ENCODE results near the gene CDH22.

The CDH22 gene

DNA sequence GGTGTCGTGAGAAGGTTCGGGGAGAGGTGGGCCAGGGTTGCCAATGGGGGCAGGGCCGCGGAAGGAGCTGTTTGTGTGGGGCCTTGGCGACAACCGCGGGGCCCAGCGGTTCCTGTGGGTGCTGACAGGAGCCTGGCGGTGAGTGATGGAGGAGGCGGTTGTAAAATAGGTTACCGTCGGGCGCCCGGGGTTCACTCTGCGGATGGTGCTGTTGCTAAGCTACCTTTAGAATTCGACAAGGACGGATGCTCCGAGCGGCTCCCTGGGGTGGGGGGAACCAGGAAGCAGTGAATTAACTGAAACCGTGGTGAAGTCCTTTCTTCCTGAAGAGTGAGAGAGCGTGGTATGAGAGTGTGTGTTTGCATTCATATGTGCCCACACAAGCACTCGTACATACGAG, 61.7 kb downstream of the CDH22 start:
- H3K36me3 Mint-ChIP-seq (ENCODE audit: low read depth), result no peaks in the 10 kb centered on the region
- peaks cover 61% of the 10 kb centered on the region for H3K27me3 Mint-ChIP-seq (ENCODE audit: low read depth)
- H3K9me3 Mint-ChIP-seq, result no peaks in the 10 kb centered on the region
- H3K4me1 Mint-ChIP-seq (ENCODE audit: low read depth), result no peaks in the 10 kb centered on the region
- no peak overlapping the region for H3K4me3 Mint-ChIP-seq
- no peak overlapping the region for H3K27ac Mint-ChIP-seq

DNA sequence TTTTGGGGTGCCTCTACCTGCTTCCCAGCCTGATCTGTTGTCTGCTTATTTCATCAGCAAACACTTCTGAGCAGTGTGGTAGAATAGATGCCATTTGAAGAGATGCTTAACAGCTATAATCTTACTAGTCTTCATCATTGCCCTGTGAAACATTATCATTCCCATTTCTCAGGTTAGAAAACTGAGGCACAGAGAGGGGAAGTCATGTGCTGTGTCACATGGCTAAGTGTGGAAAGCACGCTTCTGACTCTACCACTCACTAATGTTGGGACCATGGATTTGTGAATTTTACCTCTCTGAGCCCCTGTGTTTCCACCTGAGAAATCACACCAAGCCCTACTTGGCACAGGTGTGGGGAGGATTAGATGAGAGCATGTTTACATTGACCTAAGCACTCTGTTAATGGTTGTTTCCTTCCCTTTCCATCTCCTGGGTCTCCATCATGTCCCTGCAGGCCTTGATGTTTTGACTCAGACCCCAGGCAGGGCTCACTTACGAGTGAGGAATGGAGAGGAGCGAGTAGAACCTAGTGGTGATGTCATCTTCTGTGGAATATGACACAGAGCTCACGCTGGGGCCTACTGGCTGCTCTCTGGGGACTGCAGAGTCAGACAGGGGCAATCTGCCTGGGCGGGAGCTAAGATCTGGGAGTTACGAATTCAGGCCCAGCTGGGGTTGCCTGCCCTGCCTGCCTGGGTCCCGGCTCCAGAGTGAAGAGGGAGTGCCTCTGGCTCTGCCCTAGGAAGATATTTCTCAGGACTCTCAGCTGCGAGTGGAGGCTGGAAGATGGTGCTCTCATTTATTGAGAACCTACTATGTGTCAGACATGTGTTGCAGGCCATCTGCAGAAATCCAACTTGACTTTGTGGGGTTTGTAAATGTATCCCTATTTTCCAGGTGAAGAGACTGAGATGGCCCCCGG, 64.3 kb downstream of the CDH22 start:
- Mint-ChIP-seq H3K27me3 (ENCODE audit: low read depth) (peaks cover 44% of the 10 kb centered on the region), H3K9me3 (no peaks in the 10 kb centered on the region), H3K4me1 (ENCODE audit: low read depth) (no peaks in the 10 kb centered on the region), H3K4me3 (no peak overlapping the region), H3K36me3 (ENCODE audit: low read depth) (no peaks in the 10 kb centered on the region), H3K27ac (no peak overlapping the region)

- H3K4me3 Mint-ChIP-seq, result no peak overlapping the region
- H3K36me3 Mint-ChIP-seq (ENCODE audit: low read depth), result no peaks in the 10 kb centered on the region
- H3K4me1 Mint-ChIP-seq (ENCODE audit: low read depth), result no peaks in the 10 kb centered on the region
- H3K9me3 Mint-ChIP-seq, result no peaks in the 10 kb centered on the region
- H3K27me3 Mint-ChIP-seq (ENCODE audit: low read depth), result peaks cover 31% of the 10 kb centered on the region
- no peak overlapping the region for H3K27ac Mint-ChIP-seq
These were observed 65.9 kb downstream of the CDH22 start for GRCh38 chr20:46242390-46242789.

DNA sequence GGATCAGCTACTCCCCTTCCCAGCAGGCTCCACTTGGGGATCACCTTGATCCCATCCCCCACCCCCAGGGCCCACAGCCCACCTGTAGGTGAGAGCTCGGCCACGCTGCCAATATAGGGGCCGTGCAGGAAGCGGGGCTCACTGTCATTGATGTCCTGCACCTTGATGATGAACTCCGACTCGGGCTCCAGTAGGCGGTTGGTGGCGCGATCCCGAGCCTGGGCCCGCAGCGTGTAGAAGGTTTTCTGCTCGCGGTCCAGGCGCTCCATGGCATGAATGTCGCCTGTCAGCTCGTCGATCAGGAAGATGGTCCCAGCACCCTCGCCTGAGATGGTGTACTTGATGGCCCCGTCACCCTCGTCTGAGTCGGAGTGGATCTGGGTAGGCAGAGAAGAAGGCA, 67.4 kb downstream of the CDH22 start:
- no peaks in the 10 kb centered on the region for H3K4me1 Mint-ChIP-seq (ENCODE audit: low read depth)
- no peak overlapping the region for H3K27ac Mint-ChIP-seq
- peaks cover 22% of the 10 kb centered on the region for H3K27me3 Mint-ChIP-seq (ENCODE audit: low read depth)
- H3K36me3 Mint-ChIP-seq (ENCODE audit: low read depth), result no peaks in the 10 kb centered on the region
- no peaks in the 10 kb centered on the region for H3K9me3 Mint-ChIP-seq
- no peak overlapping the region for H3K4me3 Mint-ChIP-seq

- no peaks in the 10 kb centered on the region for H3K36me3 Mint-ChIP-seq (ENCODE audit: low read depth)
- peaks cover 13% of the 10 kb centered on the region for H3K27me3 Mint-ChIP-seq (ENCODE audit: low read depth)
- H3K27ac Mint-ChIP-seq, result no peak overlapping the region
- no peaks in the 10 kb centered on the region for H3K4me1 Mint-ChIP-seq (ENCODE audit: low read depth)
- H3K4me3 Mint-ChIP-seq, result no peak overlapping the region
- no peaks in the 10 kb centered on the region for H3K9me3 Mint-ChIP-seq
These were observed 68.2 kb downstream of the CDH22 start for GRCh38 chr20:46240065-46240464.

DNA sequence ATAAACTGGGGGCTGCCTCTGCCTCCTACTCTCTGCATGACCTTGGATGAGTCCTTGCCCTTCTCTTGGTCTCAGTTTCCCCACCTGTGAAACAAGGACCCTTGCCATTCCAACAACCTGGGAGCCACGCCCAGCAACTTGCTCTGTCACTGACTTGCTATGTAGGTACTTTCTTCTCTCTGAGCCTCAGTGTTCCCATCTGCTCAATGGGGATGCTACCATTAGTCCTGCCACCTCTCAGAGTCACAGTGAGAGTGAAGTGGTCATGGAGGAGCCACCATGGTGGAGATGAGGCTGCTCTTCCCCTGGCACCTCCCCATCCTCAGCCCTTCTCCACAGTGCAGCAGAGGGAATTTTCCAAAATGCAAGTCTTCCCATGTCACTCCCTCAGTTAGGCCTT, 70.6 kb downstream of the CDH22 start:
- H3K27me3 Mint-ChIP-seq (ENCODE audit: low read depth), result peaks cover 13% of the 10 kb centered on the region
- H3K36me3 Mint-ChIP-seq (ENCODE audit: low read depth), result no peaks in the 10 kb centered on the region
- H3K4me1 Mint-ChIP-seq (ENCODE audit: low read depth), result no peaks in the 10 kb centered on the region
- H3K27ac Mint-ChIP-seq, result no peak overlapping the region
- no peak overlapping the region for H3K4me3 Mint-ChIP-seq
- H3K9me3 Mint-ChIP-seq, result no peaks in the 10 kb centered on the region

- H3K27ac Mint-ChIP-seq, result no peak overlapping the region
- H3K9me3 Mint-ChIP-seq, result no peaks in the 10 kb centered on the region
- H3K4me1 Mint-ChIP-seq (ENCODE audit: low read depth), result no peaks in the 10 kb centered on the region
- no peaks in the 10 kb centered on the region for H3K36me3 Mint-ChIP-seq (ENCODE audit: low read depth)
- H3K27me3 Mint-ChIP-seq (ENCODE audit: low read depth), result peaks cover 13% of the 10 kb centered on the region
- no peak overlapping the region for H3K4me3 Mint-ChIP-seq
These were observed 71.1 kb downstream of the CDH22 start for GRCh38 chr20:46237227-46237626.

DNA sequence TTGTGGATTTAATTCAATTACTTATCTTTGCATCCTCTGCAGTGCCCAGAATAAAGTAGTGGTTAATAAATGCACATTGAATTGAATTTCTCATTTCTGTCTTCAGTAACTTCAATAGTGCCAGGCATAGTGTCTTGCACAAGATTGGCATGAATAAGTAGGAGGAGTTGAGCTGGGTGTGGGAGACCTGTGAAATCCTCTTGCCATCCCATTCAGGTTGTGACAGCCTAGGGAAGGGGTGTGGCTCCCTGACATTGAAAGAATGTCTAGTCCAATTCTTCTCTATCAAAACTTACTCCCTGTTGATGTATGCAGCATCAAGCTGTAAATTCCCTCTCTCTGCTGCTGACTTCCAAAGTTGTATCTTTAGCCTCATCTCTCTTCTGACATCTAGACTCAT, 73.2 kb downstream of the CDH22 start:
- Mint-ChIP-seq H3K9me3 (no peaks in the 10 kb centered on the region), H3K36me3 (ENCODE audit: low read depth) (no peaks in the 10 kb centered on the region), H3K4me3 (no peak overlapping the region), H3K27me3 (ENCODE audit: low read depth) (peaks cover 8% of the 10 kb centered on the region), H3K27ac (no peak overlapping the region), H3K4me1 (ENCODE audit: low read depth) (no peaks in the 10 kb centered on the region)

DNA sequence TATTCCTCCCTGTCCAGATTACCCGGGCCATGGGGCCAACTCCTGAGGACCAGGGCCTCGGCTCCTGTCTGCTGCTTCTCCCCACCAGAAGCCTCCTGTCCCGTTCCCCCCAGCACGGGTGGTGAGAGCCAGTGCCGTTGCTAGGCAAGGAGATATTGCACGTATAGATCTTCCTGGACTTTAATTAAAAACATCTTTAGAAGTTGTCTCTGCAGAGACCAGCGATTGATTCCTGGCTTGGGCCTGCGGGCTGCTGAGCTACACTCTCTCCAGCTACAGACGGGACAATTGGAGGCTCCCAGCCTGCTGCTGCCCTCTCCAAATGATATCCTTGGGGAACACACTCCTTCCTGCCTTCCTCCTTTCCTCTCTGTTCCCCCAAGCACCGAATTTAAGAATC, 74.6 kb downstream of the CDH22 start:
- H3K4me3 Mint-ChIP-seq, result no peak overlapping the region
- no peaks in the 10 kb centered on the region for H3K4me1 Mint-ChIP-seq (ENCODE audit: low read depth)
- H3K27ac Mint-ChIP-seq, result no peak overlapping the region
- H3K27me3 Mint-ChIP-seq (ENCODE audit: low read depth), result peaks cover 8% of the 10 kb centered on the region
- no peaks in the 10 kb centered on the region for H3K9me3 Mint-ChIP-seq
- H3K36me3 Mint-ChIP-seq (ENCODE audit: low read depth), result no peaks in the 10 kb centered on the region

DNA sequence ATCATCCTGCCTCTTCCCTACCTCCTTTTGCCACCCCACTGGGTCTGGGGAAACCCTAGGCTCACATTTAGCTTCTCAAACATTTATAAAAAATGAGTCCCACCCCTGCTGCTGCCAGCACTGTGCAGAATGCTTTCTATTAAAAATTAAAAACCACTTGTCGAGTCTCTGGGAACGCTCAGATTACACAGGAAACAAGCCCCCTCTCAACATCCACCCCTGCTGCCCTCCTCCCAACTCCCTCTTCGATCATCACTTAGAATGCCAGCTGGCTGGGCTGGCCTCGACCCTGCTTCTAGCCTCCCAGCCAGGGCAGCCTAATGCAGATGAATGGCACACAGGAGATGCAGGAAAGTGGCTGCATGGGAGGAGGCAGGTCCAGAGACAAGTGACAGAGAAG, 75.8 kb downstream of the CDH22 start:
- peaks cover 7% of the 10 kb centered on the region for H3K27me3 Mint-ChIP-seq (ENCODE audit: low read depth)
- H3K9me3 Mint-ChIP-seq, result no peaks in the 10 kb centered on the region
- H3K4me3 Mint-ChIP-seq, result no peak overlapping the region
- H3K36me3 Mint-ChIP-seq (ENCODE audit: low read depth), result no peaks in the 10 kb centered on the region
- H3K27ac Mint-ChIP-seq, result no peak overlapping the region
- no peaks in the 10 kb centered on the region for H3K4me1 Mint-ChIP-seq (ENCODE audit: low read depth)

- H3K27me3 Mint-ChIP-seq (ENCODE audit: low read depth), result peaks cover 3% of the 10 kb centered on the region
- no peak overlapping the region for H3K27ac Mint-ChIP-seq
- H3K4me3 Mint-ChIP-seq, result no peak overlapping the region
- no peaks in the 10 kb centered on the region for H3K9me3 Mint-ChIP-seq
- H3K36me3 Mint-ChIP-seq (ENCODE audit: low read depth), result no peaks in the 10 kb centered on the region
- H3K4me1 Mint-ChIP-seq (ENCODE audit: low read depth), result no peaks in the 10 kb centered on the region
These were observed 77.5 kb downstream of the CDH22 start for GRCh38 chr20:46230801-46231282.

DNA sequence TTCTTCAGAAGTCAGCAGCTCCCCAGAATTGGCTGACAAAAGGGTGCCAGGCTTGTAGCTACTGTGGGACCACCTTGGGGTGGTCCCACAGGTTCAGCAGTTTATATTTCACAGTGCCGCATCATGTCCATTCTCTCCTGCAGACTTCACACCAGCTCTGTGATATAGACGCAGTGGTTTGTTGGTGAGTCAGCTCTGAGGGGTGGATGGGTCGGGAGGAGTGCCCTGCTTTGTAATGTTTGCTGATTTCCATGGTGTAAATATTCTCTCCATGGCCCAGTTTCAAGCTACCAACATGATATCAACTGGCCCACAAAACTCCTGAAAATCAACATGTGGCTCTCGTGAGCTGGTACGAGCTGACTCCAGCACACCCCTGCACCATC, 78.2 kb downstream of the CDH22 start:
- no peak overlapping the region for H3K27ac Mint-ChIP-seq
- no peaks in the 10 kb centered on the region for H3K4me1 Mint-ChIP-seq (ENCODE audit: low read depth)
- no peak overlapping the region for H3K4me3 Mint-ChIP-seq
- H3K27me3 Mint-ChIP-seq (ENCODE audit: low read depth), result peaks cover 4% of the 10 kb centered on the region
- no peaks in the 10 kb centered on the region for H3K36me3 Mint-ChIP-seq (ENCODE audit: low read depth)
- no peaks in the 10 kb centered on the region for H3K9me3 Mint-ChIP-seq

DNA sequence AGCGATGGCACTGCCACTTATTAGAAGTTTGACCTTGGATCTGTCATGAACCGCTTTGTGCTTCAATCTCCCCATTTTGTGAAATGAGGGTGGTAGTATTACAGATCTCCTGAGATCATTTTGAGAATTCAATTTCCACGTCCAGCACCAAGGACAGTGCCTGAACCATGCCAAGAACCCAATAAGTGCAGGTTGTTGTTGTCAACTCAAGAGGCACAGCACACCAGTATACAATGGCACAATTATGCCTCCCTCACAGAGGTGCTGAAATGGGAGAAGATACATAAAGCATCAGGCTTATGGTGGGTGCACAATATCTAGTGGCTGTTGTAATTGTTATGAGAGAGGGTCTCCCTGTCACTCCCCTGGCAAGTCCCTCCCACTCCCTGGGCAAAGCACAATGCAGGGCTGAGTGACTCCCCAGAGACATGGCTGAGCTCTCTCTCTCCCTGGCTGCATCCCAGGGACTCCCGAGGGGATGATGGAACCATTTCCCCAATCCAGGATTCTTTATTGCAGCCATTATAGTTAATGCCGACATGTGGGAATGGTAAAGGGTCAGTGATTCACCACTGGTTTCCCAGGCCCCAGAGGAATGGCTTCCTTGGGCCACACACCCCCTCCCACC, 78.7 kb downstream of the CDH22 start:
- H3K36me3 Mint-ChIP-seq (ENCODE audit: low read depth), result no peaks in the 10 kb centered on the region
- H3K27ac Mint-ChIP-seq, result no peak overlapping the region
- no peaks in the 10 kb centered on the region for H3K9me3 Mint-ChIP-seq
- H3K4me3 Mint-ChIP-seq, result no peak overlapping the region
- H3K4me1 Mint-ChIP-seq (ENCODE audit: low read depth), result no peaks in the 10 kb centered on the region
- peaks cover 4% of the 10 kb centered on the region for H3K27me3 Mint-ChIP-seq (ENCODE audit: low read depth)

DNA sequence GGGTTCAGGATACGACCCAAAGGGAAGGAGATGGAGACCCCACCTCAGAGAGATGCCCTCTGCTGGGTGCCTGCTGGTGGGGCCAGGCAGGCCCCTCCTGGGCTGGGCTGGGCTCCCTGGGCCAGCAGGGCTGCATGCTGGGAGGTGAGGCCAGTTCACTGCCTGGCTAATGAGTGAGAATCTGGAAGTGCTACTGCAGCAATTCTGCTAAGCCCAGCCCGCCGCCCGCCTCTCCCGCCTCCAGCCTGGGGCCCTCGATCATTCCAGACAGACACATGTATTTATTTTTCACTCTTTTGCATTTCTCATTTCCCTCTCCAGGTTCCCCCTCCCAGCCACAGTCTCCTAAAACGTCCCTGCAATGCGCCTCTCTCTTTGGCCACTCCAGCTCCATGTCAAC, 79.6 kb downstream of the CDH22 start:
- Mint-ChIP-seq H3K36me3 (ENCODE audit: low read depth) (no peaks in the 10 kb centered on the region), H3K4me3 (no peak overlapping the region), H3K27ac (no peak overlapping the region), H3K9me3 (no peaks in the 10 kb centered on the region), H3K4me1 (ENCODE audit: low read depth) (no peaks in the 10 kb centered on the region), H3K27me3 (ENCODE audit: low read depth) (peaks cover 4% of the 10 kb centered on the region)

GRCh38 chr20:46227272-46227767, 81.0 kb downstream of the CDH22 start:
- no peak overlapping the region for H3K27ac Mint-ChIP-seq
- no peak overlapping the region for H3K4me3 Mint-ChIP-seq

More at GRCh38 chr20:46227272-46227767, 81.0 kb downstream of the CDH22 start:
- no peaks in the 10 kb centered on the region for H3K9me3 Mint-ChIP-seq
- no peaks in the 10 kb centered on the region for H3K36me3 Mint-ChIP-seq (ENCODE audit: low read depth)
- no peaks in the 10 kb centered on the region for H3K4me1 Mint-ChIP-seq (ENCODE audit: low read depth)
- H3K27me3 Mint-ChIP-seq (ENCODE audit: low read depth), result peaks cover 4% of the 10 kb centered on the region

Measured in T-helper 1 cell treated with Interleukin-12 subunit alpha and Interleukin-12 subunit beta and Interleukin-4 antibody, amounts not matched to agents 30 μg/mL and 1 μg/mL, for 36 hours (primary cell).